NCI-H146 treated with DMSO at 0.1 percent for 48 hours (cell line): Measurements from ENCODE around the gene BUD31.

Source experiments
- DNase-seq: peaks from one replicate; lab custom pipeline; 2025; ENCODE audit not compliant: unreplicated experiment; lab: John Stamatoyannopoulos, UW

Gene BUD31

GRCh38 chr7:99461221-99461620 is 52.5 kb downstream of the BUD31 start:
- no peak for DNase-seq

GRCh38 chr7:99465421-99465768 is 56.6 kb downstream of the BUD31 start:
- no peak for DNase-seq

GRCh38 chr7:99468336-99468918 is 59.7 kb downstream of the BUD31 start:
- no peak for DNase-seq
